Measurements from ENCODE around the gene OTUB1.
A peak's percentile ranks its signal among the peaks of the same experiment; 100 is the strongest.

DNA sequence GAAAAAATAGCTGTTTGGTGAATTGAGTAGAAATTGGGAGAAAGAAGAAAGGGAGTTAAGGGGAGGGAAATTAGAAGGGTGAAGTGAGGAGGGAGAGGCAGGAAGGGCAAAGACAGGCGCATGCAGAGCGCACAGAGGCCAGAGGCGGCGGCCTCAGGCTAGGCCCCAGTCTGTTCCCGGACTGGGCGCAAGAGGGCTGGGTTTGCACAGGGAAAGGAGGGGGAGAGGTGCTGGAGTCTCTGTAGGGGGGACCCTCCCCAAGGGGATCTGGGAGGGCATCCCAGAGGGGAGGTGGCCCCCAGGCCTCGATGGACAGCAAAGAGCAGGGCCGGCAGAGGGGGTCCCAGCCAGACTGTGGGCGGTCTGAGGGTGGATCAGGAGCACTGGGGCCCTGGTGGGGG is 48.2 kb downstream of the OTUB1 start:
- TF ChIP-seq, protein P1, sequence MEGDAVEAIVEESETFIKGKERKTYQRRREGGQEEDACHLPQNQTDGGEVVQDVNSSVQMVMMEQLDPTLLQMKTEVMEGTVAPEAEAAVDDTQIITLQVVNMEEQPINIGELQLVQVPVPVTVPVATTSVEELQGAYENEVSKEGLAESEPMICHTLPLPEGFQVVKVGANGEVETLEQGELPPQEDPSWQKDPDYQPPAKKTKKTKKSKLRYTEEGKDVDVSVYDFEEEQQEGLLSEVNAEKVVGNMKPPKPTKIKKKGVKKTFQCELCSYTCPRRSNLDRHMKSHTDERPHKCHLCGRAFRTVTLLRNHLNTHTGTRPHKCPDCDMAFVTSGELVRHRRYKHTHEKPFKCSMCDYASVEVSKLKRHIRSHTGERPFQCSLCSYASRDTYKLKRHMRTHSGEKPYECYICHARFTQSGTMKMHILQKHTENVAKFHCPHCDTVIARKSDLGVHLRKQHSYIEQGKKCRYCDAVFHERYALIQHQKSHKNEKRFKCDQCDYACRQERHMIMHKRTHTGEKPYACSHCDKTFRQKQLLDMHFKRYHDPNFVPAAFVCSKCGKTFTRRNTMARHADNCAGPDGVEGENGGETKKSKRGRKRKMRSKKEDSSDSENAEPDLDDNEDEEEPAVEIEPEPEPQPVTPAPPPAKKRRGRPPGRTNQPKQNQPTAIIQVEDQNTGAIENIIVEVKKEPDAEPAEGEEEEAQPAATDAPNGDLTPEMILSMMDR (IDR thresholded peaks at IDR 0.05) = peak in 1 of 5 experiments; percentile 10
- TF ChIP-seq POLR2A (IDR thresholded peaks at IDR 0.05) = no peak

Data from tibial nerve (tissue), 3 donors.